SU-DHL-6 (cell line): ENCODE measurements around the gene ZNF337.
"Not testable (repeated sequence)": the region's sequence is repeated elsewhere in the genome, so short reads cannot be mapped to it uniquely, and the experiment has no call there.

Source experiments
- H2AFZ ChIP-seq: fragments of 200-600 bp; sonication (generic); 2 replicates; pipeline ENCODE4 v1.6.1; 2014; ENCODE audit warnings: low read depth, mild to moderate bottlenecking, moderate library complexity, mixed read lengths, antibody characterized with exemption, low read length; ENCODE audit not compliant: severe bottlenecking
- H3F3A ChIP-seq: fragments of 200-600 bp; shearing (Covaris generic); 2 replicates; pipeline ENCODE4 v1.6.0; 2016; ENCODE audit warnings: antibody characterized with exemption, mild to moderate bottlenecking; ENCODE audit not compliant: insufficient read depth
- H3K27ac ChIP-seq: fragments of 200-600 bp; sonication (generic); 2 replicates; pipeline ENCODE4 v1.5.1; 2016; ENCODE audit warnings: low read depth, mild to moderate bottlenecking, low read length, moderate library complexity, mixed read lengths
- H3K27me3 ChIP-seq: fragments of 200-600 bp; sonication (generic), shearing (Covaris generic); 2 replicates; pipeline ENCODE4 v1.6.0; 2014; ENCODE audit warnings: mild to moderate bottlenecking, low read length
- H3K36me3 ChIP-seq: fragments of 200-600 bp; sonication (generic); 2 replicates; pipeline ENCODE4 v1.6.1; 2014; ENCODE audit warnings: mild to moderate bottlenecking, low read length, mixed read lengths
- H3K4me2 ChIP-seq: fragments of 300-600, 200-600 bp; shearing (Covaris generic), sonication (generic); 2 replicates; pipeline ENCODE4 v1.6.0; 2014; ENCODE audit warnings: low read length, low read depth, mild to moderate bottlenecking; ENCODE audit not compliant: poor library complexity, severe bottlenecking
- H3K4me3 ChIP-seq: fragments of 200-600 bp; sonication (generic); 2 replicates; pipeline ENCODE4 v1.5.1; 2014; ENCODE audit warnings: antibody characterized with exemption, low read length, mild to moderate bottlenecking, mixed read lengths; ENCODE audit not compliant: insufficient read depth, poor library complexity, severe bottlenecking
- H3K79me2 ChIP-seq: fragments of 200-600 bp; sonication (generic); 2 replicates; pipeline ENCODE4 v1.6.1; 2014; ENCODE audit warnings: mild to moderate bottlenecking, low read length, moderate library complexity; ENCODE audit not compliant: insufficient read depth
- H3K9ac ChIP-seq: fragments of 200-600 bp; sonication (generic); 2 replicates; pipeline ENCODE4 v1.7.0; 2014; ENCODE audit warnings: mild to moderate bottlenecking, low read length
- H3K9me2 ChIP-seq: fragments of 200-600 bp; sonication (generic); replicated peaks from 2 replicates; pipeline ENCODE4 v1.6.1; 2014; ENCODE audit warnings: low read length; ENCODE audit not compliant: insufficient read depth
- H3K9me3 ChIP-seq: fragments of 200-600 bp; sonication (generic); 2 replicates; pipeline ENCODE4 v1.6.1; 2014; ENCODE audit warnings: low read length, mixed read lengths; ENCODE audit not compliant: insufficient read depth
- H4K20me1 ChIP-seq: fragments of 200-600 bp; sonication (generic); 2 replicates; pipeline ENCODE4 v1.6.1; 2014; ENCODE audit warnings: low read depth, mild to moderate bottlenecking, antibody characterized with exemption, low read length, moderate library complexity, mixed read lengths
- EZH2phosphoT487 ChIP-seq: fragments of 200-600 bp; sonication (generic), shearing (Covaris generic); conservative IDR thresholded peaks from 2 replicates; pipeline ENCODE4 v1.6.1; 2018; ENCODE audit warnings: mild to moderate bottlenecking, antibody characterized with exemption, low read length, moderate library complexity, mixed read lengths
- TF ChIP-seq, protein P1 (sequence below): fragments of 200-600 bp; sonication (generic); IDR thresholded peaks from one replicate; pipeline ENCODE4 v1.5.1; 2017; ENCODE audit warnings: antibody characterized with exemption, mild to moderate bottlenecking, low read length, moderate library complexity; ENCODE audit not compliant: insufficient read depth, poor library complexity, severe bottlenecking

ZNF337 gene

DNA sequence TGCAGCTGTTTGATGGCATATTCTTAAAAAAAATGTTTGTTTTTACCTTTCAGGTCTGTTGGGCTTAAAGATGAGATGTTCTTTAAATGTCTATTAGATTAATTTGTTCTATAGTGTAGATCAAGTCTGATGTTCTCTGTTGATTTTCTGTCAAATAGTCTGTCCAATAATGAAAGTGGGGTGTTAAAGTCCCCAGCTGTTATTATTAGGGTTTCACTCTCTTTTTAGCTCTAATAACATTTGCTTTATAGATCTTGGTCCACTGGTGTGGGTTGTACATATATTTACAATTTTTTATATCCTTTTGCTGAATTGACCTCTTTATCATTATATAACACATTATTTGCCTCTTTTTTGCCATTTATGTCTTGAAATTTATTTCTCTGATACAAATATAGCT is 11.0 kb upstream of the ZNF337 start:
- Histone ChIP-seq H3K4me2 (no peak overlapping the region), H4K20me1 (no peaks in the 10 kb centered on the region), H3K9ac (no peak overlapping the region), H3K27ac (no peak overlapping the region), H3K9me2 (no peaks in the 10 kb centered on the region), H3K36me3 (no peaks in the 10 kb centered on the region), H3K4me3 (no peak overlapping the region), H3K79me2 (no peaks in the 10 kb centered on the region), H3K9me3 (no peaks in the 10 kb centered on the region), H2AFZ (no peak overlapping the region), H3K27me3 (no peaks in the 10 kb centered on the region), H3F3A (no peaks in the 10 kb centered on the region)
- TF ChIP-seq, protein P1, sequence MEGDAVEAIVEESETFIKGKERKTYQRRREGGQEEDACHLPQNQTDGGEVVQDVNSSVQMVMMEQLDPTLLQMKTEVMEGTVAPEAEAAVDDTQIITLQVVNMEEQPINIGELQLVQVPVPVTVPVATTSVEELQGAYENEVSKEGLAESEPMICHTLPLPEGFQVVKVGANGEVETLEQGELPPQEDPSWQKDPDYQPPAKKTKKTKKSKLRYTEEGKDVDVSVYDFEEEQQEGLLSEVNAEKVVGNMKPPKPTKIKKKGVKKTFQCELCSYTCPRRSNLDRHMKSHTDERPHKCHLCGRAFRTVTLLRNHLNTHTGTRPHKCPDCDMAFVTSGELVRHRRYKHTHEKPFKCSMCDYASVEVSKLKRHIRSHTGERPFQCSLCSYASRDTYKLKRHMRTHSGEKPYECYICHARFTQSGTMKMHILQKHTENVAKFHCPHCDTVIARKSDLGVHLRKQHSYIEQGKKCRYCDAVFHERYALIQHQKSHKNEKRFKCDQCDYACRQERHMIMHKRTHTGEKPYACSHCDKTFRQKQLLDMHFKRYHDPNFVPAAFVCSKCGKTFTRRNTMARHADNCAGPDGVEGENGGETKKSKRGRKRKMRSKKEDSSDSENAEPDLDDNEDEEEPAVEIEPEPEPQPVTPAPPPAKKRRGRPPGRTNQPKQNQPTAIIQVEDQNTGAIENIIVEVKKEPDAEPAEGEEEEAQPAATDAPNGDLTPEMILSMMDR, result no peak
- no peak for TF ChIP-seq EZH2phosphoT487

DNA sequence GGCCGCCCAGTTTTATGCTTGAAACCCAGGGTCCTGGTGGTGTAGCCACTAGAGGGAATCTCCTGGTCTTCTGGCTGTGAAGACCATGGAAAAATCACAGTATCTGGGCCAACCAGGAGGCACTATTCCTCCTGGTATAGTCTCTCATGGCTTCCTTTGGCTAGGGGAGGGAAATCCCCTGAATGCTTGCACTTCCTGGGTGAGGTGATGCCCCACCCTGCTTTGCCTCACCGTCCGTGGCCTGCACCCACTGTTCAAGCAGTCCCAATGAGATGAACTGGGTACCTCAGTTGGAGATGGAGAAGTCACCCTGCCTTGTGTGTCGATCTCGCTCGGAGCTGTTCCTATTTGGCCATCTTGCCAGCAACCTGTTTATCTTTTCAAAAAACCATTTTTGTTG is 10.1 kb upstream of the ZNF337 start:
- no peaks in the 10 kb centered on the region for H3K9me2 ChIP-seq
- no peak overlapping the region for H3K9ac ChIP-seq
- H3K79me2 ChIP-seq, result no peaks in the 10 kb centered on the region
- no peak overlapping the region for H2AFZ ChIP-seq
- no peaks in the 10 kb centered on the region for H3K36me3 ChIP-seq
- TF ChIP-seq, protein P1, result no peak
- no peak for TF ChIP-seq EZH2phosphoT487
- H3K27me3 ChIP-seq, result no peaks in the 10 kb centered on the region
- no peaks in the 10 kb centered on the region for H3K9me3 ChIP-seq
- no peaks in the 10 kb centered on the region for H4K20me1 ChIP-seq
- H3F3A ChIP-seq, result no peaks in the 10 kb centered on the region
- H3K27ac ChIP-seq, result no peak overlapping the region
- no peak overlapping the region for H3K4me3 ChIP-seq
- H3K4me2 ChIP-seq, result no peak overlapping the region

DNA sequence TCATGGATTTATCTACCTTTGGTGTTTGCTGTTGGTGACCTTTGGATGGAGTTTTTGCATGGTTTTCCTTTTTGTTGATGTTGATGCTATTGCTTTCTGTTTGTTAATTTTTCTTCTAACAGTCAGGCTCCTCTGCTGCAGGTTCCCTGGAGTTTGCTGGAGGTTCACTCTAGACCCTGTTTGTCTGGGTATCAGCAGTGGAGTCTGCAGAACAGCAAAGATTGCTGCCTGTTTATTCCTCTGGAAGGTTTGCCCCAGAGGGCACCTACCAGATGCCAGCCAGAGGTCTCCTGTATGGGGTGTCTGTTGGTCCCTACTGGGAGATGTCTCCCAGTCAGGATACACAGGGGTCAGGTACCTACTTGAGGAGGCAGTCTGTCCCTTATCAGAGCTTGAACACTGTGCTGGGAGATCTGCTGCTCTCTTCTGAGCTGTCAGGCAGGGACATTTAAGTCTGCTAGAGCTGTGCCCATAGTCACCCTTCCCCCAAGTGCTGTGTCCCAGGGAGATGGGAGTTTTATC is 9.2 kb upstream of the ZNF337 start:
- H3K4me2 ChIP-seq, result no peak overlapping the region
- no peak overlapping the region for H2AFZ ChIP-seq
- no peak overlapping the region for H3K4me3 ChIP-seq
- H3K9ac ChIP-seq, result no peak overlapping the region
- no peaks in the 10 kb centered on the region for H3K9me3 ChIP-seq
- TF ChIP-seq, protein P1, result no peak
- TF ChIP-seq EZH2phosphoT487, result no peak
- H3K79me2 ChIP-seq, result no peaks in the 10 kb centered on the region
- H3K9me2 ChIP-seq, result no peaks in the 10 kb centered on the region
- no peak overlapping the region for H3K27ac ChIP-seq
- no peaks in the 10 kb centered on the region for H3K36me3 ChIP-seq
- H3F3A ChIP-seq, result no peaks in the 10 kb centered on the region
- no peaks in the 10 kb centered on the region for H3K27me3 ChIP-seq
- no peaks in the 10 kb centered on the region for H4K20me1 ChIP-seq

DNA sequence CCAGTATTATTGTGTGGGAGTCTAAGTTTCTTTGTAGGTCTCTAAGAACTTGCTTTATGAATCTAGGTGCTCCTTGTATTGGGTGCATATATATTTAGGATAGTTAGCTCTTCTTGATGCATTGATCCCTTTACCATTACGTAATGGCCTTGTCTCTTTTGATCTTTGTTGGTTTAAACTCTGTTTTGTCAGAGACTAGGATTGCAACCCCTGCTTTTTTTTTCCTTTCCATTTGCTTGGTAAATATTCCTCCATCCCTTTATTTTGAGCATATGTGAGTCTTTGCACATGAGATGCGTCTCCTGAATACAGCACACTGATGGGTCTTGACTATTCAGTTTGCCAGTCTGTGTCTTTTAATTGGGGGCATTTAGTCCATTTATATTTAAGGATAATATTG is 7.7 kb upstream of the ZNF337 start:
- not testable (repeated sequence) for H3F3A ChIP-seq, H3K4me2 ChIP-seq, H3K9ac ChIP-seq, H2AFZ ChIP-seq, H3K4me3 ChIP-seq, H4K20me1 ChIP-seq, H3K36me3 ChIP-seq, H3K27ac ChIP-seq, H3K79me2 ChIP-seq, H3K9me3 ChIP-seq, H3K9me2 ChIP-seq, H3K27me3 ChIP-seq

DNA sequence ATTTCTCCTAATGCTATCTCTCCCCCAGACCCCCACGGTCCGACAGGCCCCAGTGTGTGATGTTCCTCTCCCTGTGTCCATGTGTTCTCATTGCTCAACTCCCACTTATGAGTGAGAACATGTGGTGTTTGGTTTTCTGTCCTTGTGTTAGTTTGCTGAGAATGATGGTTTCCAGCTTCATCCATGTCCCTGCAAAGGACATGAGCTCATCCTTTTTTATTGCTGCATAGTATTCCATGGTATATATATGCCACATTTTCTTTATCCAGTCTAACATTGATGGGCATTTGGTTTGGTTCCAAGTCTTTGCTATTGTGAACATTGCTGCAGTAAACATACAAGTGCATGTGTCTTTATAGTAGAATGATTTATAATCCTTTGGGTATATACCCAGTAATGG is 4.2 kb upstream of the ZNF337 start:
- H3K9ac ChIP-seq, H3K4me2 ChIP-seq, H2AFZ ChIP-seq, H3K27me3 ChIP-seq, H3K79me2 ChIP-seq, H3K4me3 ChIP-seq, H3K27ac ChIP-seq, H3K9me3 ChIP-seq, H3K9me2 ChIP-seq, H4K20me1 ChIP-seq, H3F3A ChIP-seq: not testable (repeated sequence)
- H3K36me3 ChIP-seq, result peaks cover 10% of the 10 kb centered on the region
